DND-41 (cell line): Measurements from ENCODE around the gene GLB1L3.

Experiments
- ATAC-seq: fragments of 200-7000 bp; cut with Tn5 transposase; 3 replicates; pipeline ENCODE4 v1.9.1; 2021; ENCODE audit warnings: low read depth; ENCODE audit not compliant: insufficient read depth
- DNase-seq: peaks from one replicate; pipeline ENCODE4 v3.0.0-alpha.2; 2020
- H2AFZ ChIP-seq: 2 replicates; pipeline ENCODE4 v1.6.0; 2012; ENCODE audit warnings: low read depth, low read length
- H3K27ac ChIP-seq: 2 replicates; pipeline ENCODE4 v1.5.1; 2012; ENCODE audit warnings: low read length, inconsistent platforms
- H3K27me3 ChIP-seq: fragments of 200-600 bp; sonication (generic); 2 replicates; pipeline ENCODE4 v1.6.0; 2012; ENCODE audit warnings: low read length, mild to moderate bottlenecking, inconsistent platforms; ENCODE audit not compliant: insufficient read depth, poor library complexity
- H3K36me3 ChIP-seq: 2 replicates; pipeline ENCODE4 v1.5.1; 2012; ENCODE audit warnings: low read length, inconsistent platforms; ENCODE audit not compliant: insufficient read depth
- H3K4me1 ChIP-seq: 2 replicates; pipeline ENCODE4 v1.5.1; 2012; ENCODE audit warnings: mild to moderate bottlenecking, low read length; ENCODE audit not compliant: insufficient read depth
- H3K4me2 ChIP-seq: 2 replicates; pipeline ENCODE4 v1.6.0; 2012; ENCODE audit warnings: mild to moderate bottlenecking, moderate library complexity, low read length, inconsistent platforms; ENCODE audit not compliant: insufficient read depth
- H3K4me3 ChIP-seq, 2 experiments: fragments of 200-600 bp in 1 of 2; shearing (Covaris generic) in 1 of 2; 2 replicates each; pipeline ENCODE4 v1.5.1; 2012 to 2016; ENCODE audit warnings: inconsistent platforms in 2 of 2, low read length in 2 of 2, mild to moderate bottlenecking in 2 of 2, low read depth in 1 of 2, moderate library complexity in 1 of 2
- H3K79me2 ChIP-seq: 2 replicates; pipeline ENCODE4 v1.6.0; 2012; ENCODE audit warnings: low read length, inconsistent platforms; ENCODE audit not compliant: insufficient read depth
- H3K9ac ChIP-seq: 2 replicates; pipeline ENCODE4 v1.6.0; 2012; ENCODE audit warnings: low read depth, mild to moderate bottlenecking, inconsistent platforms, low read length, moderate library complexity
- H3K9me3 ChIP-seq: 2 replicates; pipeline ENCODE4 v1.5.1; 2012; ENCODE audit warnings: low read length, moderate library complexity, mild to moderate bottlenecking, inconsistent platforms; ENCODE audit not compliant: insufficient read depth, severe bottlenecking
- H4K20me1 ChIP-seq: 2 replicates; pipeline ENCODE4 v1.6.0; 2012; ENCODE audit warnings: low read length; ENCODE audit not compliant: insufficient read depth
- CTCF ChIP-seq: IDR thresholded peaks from 2 replicates; pipeline ENCODE4 v1.5.1; 2012; ENCODE audit warnings: borderline replicate concordance, low read length, moderate library complexity, mild to moderate bottlenecking; ENCODE audit not compliant: poor library complexity, severe bottlenecking; ENCODE audit errors: extremely low read depth
- EZH2 ChIP-seq: IDR thresholded peaks from 3 replicates; pipeline ENCODE4 v1.6.1; 2012; ENCODE audit warnings: borderline replicate concordance, low read depth, mild to moderate bottlenecking, moderate library complexity, low read length, inconsistent platforms; ENCODE audit not compliant: severe bottlenecking

GLB1L3 gene

GRCh38 chr11:134229126-134229790 is 46.9 kb upstream of the GLB1L3 start:
- Histone ChIP-seq H3K9me3 (no peaks in the 10 kb centered on the region), H2AFZ (no peak overlapping the region), H3K9ac (no peak overlapping the region), H3K4me3 (no peak overlapping the region), H4K20me1 (peaks cover 54% of the 10 kb centered on the region), H3K4me1 (peaks cover 47% of the 10 kb centered on the region), H3K36me3 (peaks cover 58% of the 10 kb centered on the region), H3K4me2 (peak overlapping the region; percentile 18), H3K79me2 (peaks cover 97% of the 10 kb centered on the region), H3K27ac (no peak overlapping the region), H3K27me3 (no peaks in the 10 kb centered on the region)
- no peak for DNase-seq
- TF ChIP-seq EZH2 (no peak), CTCF (no peak)
- no peak for ATAC-seq

- Histone ChIP-seq H3K9ac (no peak overlapping the region), H3K27ac (no peak overlapping the region; the same call in 1 of the 2 replicates), H3K9me3 (no peaks in the 10 kb centered on the region), H2AFZ (no peak overlapping the region), H4K20me1 (peaks cover 59% of the 10 kb centered on the region), H3K4me2 (peak overlapping the region; percentile 15; the same call in 1 of the 2 replicates), H3K4me1 (peaks cover 47% of the 10 kb centered on the region), H3K36me3 (peaks cover 67% of the 10 kb centered on the region), H3K79me2 (peaks cover 99% of the 10 kb centered on the region), H3K4me3 (no peak overlapping the region), H3K27me3 (no peaks in the 10 kb centered on the region)
- TF ChIP-seq CTCF: no peak
- no peak for TF ChIP-seq EZH2
- DNase-seq (no peak), ATAC-seq (no peak)
Observed at GRCh38 chr11:134230339-134230738, 45.8 kb upstream of the GLB1L3 start.

- no peak for TF ChIP-seq EZH2
- H3K9ac ChIP-seq: no peak overlapping the region
- H3K9me3 ChIP-seq: no peaks in the 10 kb centered on the region
- no peak overlapping the region for H3K4me3 ChIP-seq
- no peak overlapping the region for H3K4me2 ChIP-seq
- H2AFZ ChIP-seq: no peak overlapping the region
- no peaks in the 10 kb centered on the region for H3K27me3 ChIP-seq
- H4K20me1 ChIP-seq: peaks cover 63% of the 10 kb centered on the region
- H3K4me1 ChIP-seq: peaks cover 30% of the 10 kb centered on the region
- H3K27ac ChIP-seq: no peak overlapping the region
- H3K79me2 ChIP-seq: peaks cover 87% of the 10 kb centered on the region
- no peak for DNase-seq
- H3K36me3 ChIP-seq: peaks cover 77% of the 10 kb centered on the region
- ATAC-seq: no peak
Observed at GRCh38 chr11:134231958-134232659, 44.1 kb upstream of the GLB1L3 start.

- H4K20me1 ChIP-seq: peaks cover 58% of the 10 kb centered on the region
- H3K9me3 ChIP-seq: no peaks in the 10 kb centered on the region
- H3K4me2 ChIP-seq: no peak overlapping the region
- no peak overlapping the region for H3K27ac ChIP-seq
- TF ChIP-seq EZH2 (no peak), CTCF (no peak)
- peaks cover 71% of the 10 kb centered on the region for H3K79me2 ChIP-seq
- H2AFZ ChIP-seq: no peak overlapping the region
- H3K36me3 ChIP-seq: peaks cover 79% of the 10 kb centered on the region
- H3K4me3 ChIP-seq: no peak overlapping the region
- H3K9ac ChIP-seq: no peak overlapping the region
- no peak for ATAC-seq
- H3K4me1 ChIP-seq: peaks cover 16% of the 10 kb centered on the region
- no peak for DNase-seq
- H3K27me3 ChIP-seq: no peaks in the 10 kb centered on the region
Observed at GRCh38 chr11:134233729-134234179, 42.4 kb upstream of the GLB1L3 start.
